ENCODE data around the gene TARS3. TPM values are rescaled to one million over a fixed set of nuclear protein-coding genes. Genes with fewer than 3 reads are reported as not detected.

The TARS3 gene
- total RNA-seq, 1 experiment from 2014 or later = 9.5 TPM

- Mint-ChIP-seq H3K36me3 (0 out of 2 replicates have a peak, but pooled peaks cover 2% of the 10 kb centered on the region), H3K27ac (no peak overlapping the region), H3K4me3 (no peak overlapping the region), H3K9me3 (peaks cover 13% of the 10 kb centered on the region), H3K27me3 (ENCODE audit: low read depth) (peaks cover 6% of the 10 kb centered on the region; the same call in 1 of the 2 replicates), H3K4me1 (no peaks in the 10 kb centered on the region)
- ChIA-PET CTCF (no interaction called here), POLR2A (no interaction called here)
- DNase-seq (ENCODE audit: low spot score) (no peak), ATAC-seq (no peak)
- TF ChIP-seq ZNF671 (CRISPR knock-in tag; IDR thresholded peaks at IDR 0.05) (no peak), PRRX2 (CRISPR knock-in tag; IDR thresholded peaks at IDR 0.05) (no peak), IRF2 (CRISPR knock-in tag; IDR thresholded peaks at IDR 0.05; ENCODE audit: borderline replicate concordance, low read depth) (no peak), ZSCAN18 (CRISPR knock-in tag; IDR thresholded peaks at IDR 0.05) (no peak), GTF2I (CRISPR knock-in tag; conservative IDR thresholded peaks at IDR 0.05) (no peak), ATF2 (CRISPR knock-in tag; IDR thresholded peaks at IDR 0.05; ENCODE audit: borderline replicate concordance, low read depth) (no peak), FOXJ3 (CRISPR knock-in tag; IDR thresholded peaks at IDR 0.05; ENCODE audit: borderline replicate concordance) (no peak), ZNF138 (CRISPR knock-in tag; conservative IDR thresholded peaks at IDR 0.05) (no peak), ZNF263 (CRISPR knock-in tag; IDR thresholded peaks at IDR 0.05; ENCODE audit: low read depth) (no peak), ZNF423 (CRISPR knock-in tag; IDR thresholded peaks at IDR 0.05) (no peak), ELF4 (CRISPR knock-in tag; IDR thresholded peaks at IDR 0.05; ENCODE audit: low read depth) (no peak), PRDM15 (CRISPR knock-in tag; IDR thresholded peaks at IDR 0.05) (no peak), MLX (CRISPR knock-in tag; IDR thresholded peaks at IDR 0.05) (no peak), FOXP1 (CRISPR knock-in tag; IDR thresholded peaks at IDR 0.05; ENCODE audit: borderline replicate concordance) (no peak)
- TF ChIP-seq, protein P1, sequence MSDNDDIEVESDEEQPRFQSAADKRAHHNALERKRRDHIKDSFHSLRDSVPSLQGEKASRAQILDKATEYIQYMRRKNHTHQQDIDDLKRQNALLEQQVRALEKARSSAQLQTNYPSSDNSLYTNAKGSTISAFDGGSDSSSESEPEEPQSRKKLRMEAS (CRISPR knock-in tag; IDR thresholded peaks at IDR 0.05) = no peak
Observed at GRCh38 chr15:101604124-101604874, 120.0 kb downstream of the TARS3 start.

Other genes starting within 250 kb of the TARS3 start
- gene PCSK6, start 234.8 kb downstream of the TARS3 start, total RNA-seq (2021) = 2.9 to 3.8 TPM (median 3.8 TPM) in 3 replicates
- gene TM2D3, start 72.1 kb downstream of the TARS3 start, total RNA-seq (2021) = 22.4 to 23.5 TPM (median 23.1 TPM) in 3 replicates
- gene OR4F6, start 79.0 kb upstream of the TARS3 start, total RNA-seq (2021) = not detected in 3 replicates
- not detected in 3 replicates for gene OR4F15, start 87.7 kb upstream of the TARS3 start, total RNA-seq (2021)